CD4-positive, alpha-beta memory T cell (primary cell): ENCODE data around the gene TPD52L2. TPM values are rescaled to one million over a fixed set of nuclear protein-coding genes. Genes with fewer than 3 reads are reported as not detected.
"Not testable (repeated sequence)": the region's sequence is repeated elsewhere in the genome, so short reads cannot be mapped to it uniquely, and the experiment has no call there.

Source experiments
- CTCF ChIA-PET: fragments of 350-600 bp; sonication (Branson Sonifier 250); formaldehyde crosslinking; loops from one replicate; lab custom pipeline; 2021; ENCODE audit warnings: inconsistent platforms; ENCODE audit not compliant: partially characterized antibody; lab: Charles Lee
- POLR2A ChIA-PET: fragments of 350-600 bp; sonication (Branson Sonifier 250); formaldehyde crosslinking; loops from one replicate; lab custom pipeline; 2021; ENCODE audit not compliant: partially characterized antibody; lab: Charles Lee
- DNase-seq, 5 donors: peaks; one replicate each; pipeline versions ENCODE4 v3.0.0 to v3.0.0-alpha.2; 2020 to 2022; ENCODE audit warnings: mixed read lengths in 1 of 5
- H3K27ac ChIP-seq: one replicate; pipeline ENCODE4 v1.7.0; 2013; ENCODE audit warnings: low read depth, low read length
- H3K27me3 ChIP-seq: 2 replicates; pipeline ENCODE4 v1.7.0; 2013; ENCODE audit warnings: mild to moderate bottlenecking, low read length, moderate library complexity; ENCODE audit not compliant: insufficient read depth
- H3K36me3 ChIP-seq: 2 replicates; pipeline ENCODE4 v1.7.0; 2013; ENCODE audit warnings: mild to moderate bottlenecking, low read length, moderate library complexity; ENCODE audit not compliant: insufficient read depth
- H3K4me1 ChIP-seq: 2 replicates; pipeline ENCODE4 v1.7.0; 2013; ENCODE audit warnings: mild to moderate bottlenecking, low read length, moderate library complexity; ENCODE audit not compliant: insufficient read depth
- H3K4me3 ChIP-seq, 2 donors: one replicate each; pipeline ENCODE4 v1.7.0; 2013; ENCODE audit warnings: low read length in 2 of 2, mild to moderate bottlenecking in 1 of 2
- H3K9me3 ChIP-seq, 2 donors: one replicate each; pipeline ENCODE4 v1.7.0; 2013; ENCODE audit warnings: low read length in 2 of 2, control low read depth in 1 of 2; ENCODE audit not compliant: control insufficient read depth in 1 of 2
- H3K27ac Mint-ChIP-seq, 7 donors: one replicate each; pipeline ENCODE4 v1.8.0; 2020 to 2021; ENCODE audit warnings: mixed read lengths in 7 of 7, mild to moderate bottlenecking in 6 of 7, inconsistent platforms in 3 of 7, moderate library complexity in 3 of 7
- H3K27me3 Mint-ChIP-seq, 2 donors: one replicate each; pipeline ENCODE4 v1.8.0; 2020 to 2021; ENCODE audit warnings: mixed read lengths in 2 of 2
- H3K36me3 Mint-ChIP-seq, 2 donors: one replicate each; pipeline ENCODE4 v1.8.0; 2020 to 2021; ENCODE audit warnings: mixed read lengths in 2 of 2, inconsistent platforms in 1 of 2, mild to moderate bottlenecking in 1 of 2
- H3K4me1 Mint-ChIP-seq, 4 donors: one replicate each; pipeline ENCODE4 v1.8.0; 2020 to 2021; ENCODE audit warnings: mixed read lengths in 4 of 4, mild to moderate bottlenecking in 1 of 4
- H3K4me3 Mint-ChIP-seq, 8 donors: one replicate each; pipeline ENCODE4 v1.8.0; 2020 to 2021; ENCODE audit warnings: mixed read lengths in 8 of 8, mild to moderate bottlenecking in 7 of 8, moderate library complexity in 6 of 8, inconsistent platforms in 3 of 8
- H3K9me3 Mint-ChIP-seq, 8 donors: one replicate each; pipeline ENCODE4 v1.8.0; 2020 to 2021; ENCODE audit warnings: mixed read lengths in 8 of 8, mild to moderate bottlenecking in 5 of 8, inconsistent platforms in 3 of 8, moderate library complexity in 1 of 8
- intact Hi-C: fragments of 100-400 bp; cut with micrococcal nuclease; formaldehyde crosslinking; loops from one replicate; pipeline ENCODE4 v1.15.1; 2023
- polyA plus RNA-seq, 2 donors: library from polyadenylated mRNA; unstranded; fragments of 300-500 nt; fragmentation: Illumina TruSeq; gene quantifications; one replicate each; pipeline ENCODE4 v1.2.3, GENCODE V29; 2021
- total RNA-seq, 2 experiments: library from RNA; stranded (reverse); gene quantifications; one replicate each; pipeline ENCODE4 v1.2.3, GENCODE V29; 2021

TPD52L2 gene
- total and polyA plus RNA-seq, 4 experiments from 2014 or later, result 44.4 to 76.1 (median 55.6) TPM

GRCh38 chr20:63911176-63911575 is 46.1 kb downstream of the TPD52L2 start:
- Mint-ChIP-seq H3K4me3 (peak overlapping the region in 2 of 8 donors; percentile 32 to 37), H3K27me3 (no peaks in the 10 kb centered on the region), H3K36me3 (peaks cover 12 to 20% of the 10 kb centered on the region in 2 donors), H3K9me3 (peaks cover 0 to 5% (median 1%) of the 10 kb centered on the region in 8 donors), H3K27ac (peak overlapping the region in 6 of 7 donors; percentile 29 to 85 (median 74)), H3K4me1 (peaks cover 24 to 54% (median 41%) of the 10 kb centered on the region in 4 donors)
- POLR2A ChIA-PET, result interaction anchor here (0.6 to 1.0 kb wide), 3 partner anchors 9 to 47 kb away, joined by 3 to 4 read pairs (median 4); partner anchors contain the start of gene TPD52L2
- DNase-seq, result no peak
- Histone ChIP-seq H3K4me3 (no peak overlapping the region), H3K4me1 (peaks cover 28% of the 10 kb centered on the region), H3K27ac (no peak overlapping the region), H3K36me3 (no peaks in the 10 kb centered on the region), H3K9me3 (no peaks in the 10 kb centered on the region), H3K27me3 (no peaks in the 10 kb centered on the region)
- intact Hi-C loops, result no loop called here
- CTCF ChIA-PET, result interaction anchor here (1.2 to 1.8 kb wide), 2 partner anchors 20 to 65 kb away, joined by 3 to 4 read pairs; no protein-coding TSS in a partner anchor

GRCh38 chr20:63913768-63914167 is 48.7 kb downstream of the TPD52L2 start:
- H3K9me3 Mint-ChIP-seq, result peaks cover 0 to 9% (median 3%) of the 10 kb centered on the region in 8 donors
- CTCF ChIA-PET, result interaction anchor here (1.1 kb wide), 1 partner anchor 59 kb away, joined by 3 read pairs; no protein-coding TSS in a partner anchor
- Histone ChIP-seq H3K36me3 (peaks cover 7% of the 10 kb centered on the region), H3K4me1 (peaks cover 28% of the 10 kb centered on the region), H3K4me3 (no peak overlapping the region), H3K9me3 (no peaks in the 10 kb centered on the region), H3K27ac (no peak overlapping the region), H3K27me3 (no peaks in the 10 kb centered on the region)
- peaks cover 22 to 51% (median 31%) of the 10 kb centered on the region in 4 donors for H3K4me1 Mint-ChIP-seq
- no peak overlapping the region for H3K4me3 Mint-ChIP-seq
- no peaks in the 10 kb centered on the region for H3K27me3 Mint-ChIP-seq
- H3K36me3 Mint-ChIP-seq, result peaks cover 23 to 29% of the 10 kb centered on the region in 2 donors
- no peak overlapping the region for H3K27ac Mint-ChIP-seq
- DNase-seq, result no peak
- POLR2A ChIA-PET, result no interaction called here
- intact Hi-C loops, result no loop called here

GRCh38 chr20:63915471-63915870 is 50.4 kb downstream of the TPD52L2 start:
- Mint-ChIP-seq H3K27ac (peak overlapping the region in 1 of 7 donors; percentile 15), H3K9me3 (peaks cover 0 to 9% (median 3%) of the 10 kb centered on the region in 8 donors), H3K4me3 (no peak overlapping the region), H3K27me3 (no peaks in the 10 kb centered on the region), H3K4me1 (peaks cover 17 to 40% (median 23%) of the 10 kb centered on the region in 4 donors), H3K36me3 (peaks cover 23 to 26% of the 10 kb centered on the region in 2 donors)
- Histone ChIP-seq H3K27ac (no peak overlapping the region), H3K4me3 (no peak overlapping the region), H3K27me3 (no peaks in the 10 kb centered on the region), H3K4me1 (peaks cover 19% of the 10 kb centered on the region), H3K36me3 (peaks cover 7% of the 10 kb centered on the region), H3K9me3 (no peaks in the 10 kb centered on the region)
- ChIA-PET CTCF (interaction anchor here (1.0 kb wide), 1 partner anchor 10 kb away, joined by 6 read pairs; no protein-coding TSS in a partner anchor), POLR2A (interaction anchor here (1.5 kb wide), 1 partner anchor 11 kb away, joined by 4 read pairs; no protein-coding TSS in a partner anchor)
- intact Hi-C loops, result no loop called here
- no peak for DNase-seq

- H3K4me1 Mint-ChIP-seq, result peaks cover 9 to 31% (median 15%) of the 10 kb centered on the region in 4 donors
- H3K36me3 ChIP-seq, H3K9me3 ChIP-seq, DNase-seq, H3K27me3 Mint-ChIP-seq, H3K27me3 ChIP-seq, intact Hi-C loops, H3K27ac ChIP-seq, H3K4me3 ChIP-seq, H3K9me3 Mint-ChIP-seq: not testable (repeated sequence)
- POLR2A ChIA-PET, result interaction anchor here (1.5 kb wide), 1 partner anchor 12 kb away, joined by 4 read pairs; no protein-coding TSS in a partner anchor
- peaks cover 23 to 24% of the 10 kb centered on the region in 2 donors for H3K36me3 Mint-ChIP-seq
- CTCF ChIA-PET, result interaction anchor here (1.0 kb wide), 1 partner anchor 9 kb away, joined by 6 read pairs; no protein-coding TSS in a partner anchor
- peak overlapping the region in 1 of 7 donors; percentile 49 for H3K27ac Mint-ChIP-seq
- H3K4me1 ChIP-seq, result peaks cover 10% of the 10 kb centered on the region
- H3K4me3 Mint-ChIP-seq, result peak overlapping the region in 3 of 8 donors; percentile 7 to 20 (median 19)
Measured at GRCh38 chr20:63916371-63916939, 51.4 kb downstream of the TPD52L2 start.

- H3K27ac Mint-ChIP-seq, result peak overlapping the region in 3 of 7 donors; percentile 12 to 79 (median 68)
- POLR2A ChIA-PET, result interaction anchor here (0.8 kb wide), 1 partner anchor 10 kb away, joined by 3 read pairs; no protein-coding TSS in a partner anchor
Measured at GRCh38 chr20:63917811-63918210, 52.7 kb downstream of the TPD52L2 start.

GRCh38 chr20:63919130-63919529 is 54.1 kb downstream of the TPD52L2 start:
- no peaks in the 10 kb centered on the region for H3K9me3 ChIP-seq
- intact Hi-C loops, result no loop called here
- Mint-ChIP-seq H3K36me3 (peaks cover 24% of the 10 kb centered on the region in 2 donors), H3K27ac (peak overlapping the region in 1 of 7 donors; percentile 41), H3K9me3 (peaks cover 0 to 9% (median 3%) of the 10 kb centered on the region in 8 donors), H3K4me3 (no peak overlapping the region), H3K27me3 (no peaks in the 10 kb centered on the region), H3K4me1 (peaks cover 4 to 24% (median 11%) of the 10 kb centered on the region in 4 donors)
- H3K4me3 ChIP-seq, result no peak overlapping the region
- ChIA-PET CTCF (no interaction called here), POLR2A (no interaction called here)
- no peak for DNase-seq
- no peak overlapping the region for H3K27ac ChIP-seq
- H3K27me3 ChIP-seq, result no peaks in the 10 kb centered on the region
- H3K4me1 ChIP-seq, result peaks cover 8% of the 10 kb centered on the region
- peaks cover 7% of the 10 kb centered on the region for H3K36me3 ChIP-seq

More at GRCh38 chr20:63917811-63918210, 52.7 kb downstream of the TPD52L2 start:
- Mint-ChIP-seq H3K27me3 (no peaks in the 10 kb centered on the region), H3K4me3 (no peak overlapping the region), H3K9me3 (peaks cover 0 to 9% (median 3%) of the 10 kb centered on the region in 8 donors), H3K4me1 (peaks cover 9 to 23% (median 13%) of the 10 kb centered on the region in 4 donors), H3K36me3 (peaks cover 23 to 24% of the 10 kb centered on the region in 2 donors)
- no peaks in the 10 kb centered on the region for H3K4me1 ChIP-seq
- no peak overlapping the region for H3K4me3 ChIP-seq
- H3K36me3 ChIP-seq, result peaks cover 7% of the 10 kb centered on the region
- DNase-seq, result no peak
- CTCF ChIA-PET, result no interaction called here
- no peaks in the 10 kb centered on the region for H3K27me3 ChIP-seq
- no peaks in the 10 kb centered on the region for H3K9me3 ChIP-seq
- H3K27ac ChIP-seq, result no peak overlapping the region
- intact Hi-C loops, result no loop called here

- Mint-ChIP-seq H3K9me3 (peaks cover 0 to 8% (median 3%) of the 10 kb centered on the region in 8 donors), H3K36me3 (peaks cover 20 to 21% of the 10 kb centered on the region in 2 donors), H3K27ac (no peak overlapping the region), H3K4me1 (peaks cover 4 to 28% (median 11%) of the 10 kb centered on the region in 4 donors), H3K4me3 (no peak overlapping the region), H3K27me3 (no peaks in the 10 kb centered on the region)
- no peaks in the 10 kb centered on the region for H3K27me3 ChIP-seq
- POLR2A ChIA-PET, result no interaction called here
- no peak for DNase-seq
- peaks cover 10% of the 10 kb centered on the region for H3K4me1 ChIP-seq
- H3K36me3 ChIP-seq, result peaks cover 9% of the 10 kb centered on the region
- H3K27ac ChIP-seq, result no peak overlapping the region
- H3K4me3 ChIP-seq, result no peak overlapping the region
- H3K9me3 ChIP-seq, result no peaks in the 10 kb centered on the region
- CTCF ChIA-PET, result no interaction called here
- intact Hi-C loops, result no loop called here
Measured at GRCh38 chr20:63920226-63920625, 55.2 kb downstream of the TPD52L2 start.
